OCI-LY1 (cell line): ENCODE data around the gene NME3.

Experiments
- H2AFZ ChIP-seq: fragments of 200-600 bp; sonication (generic), shearing (Covaris generic); 2 replicates; pipeline ENCODE4 v1.6.0; 2014; ENCODE audit warnings: antibody characterized with exemption, mild to moderate bottlenecking, low read length
- H3F3A ChIP-seq: fragments of 200-600 bp; sonication (generic), shearing (Covaris generic); 2 replicates; pipeline ENCODE4 v1.6.0; 2014; ENCODE audit warnings: mild to moderate bottlenecking, antibody characterized with exemption, low read length, moderate library complexity; ENCODE audit not compliant: insufficient read depth
- H3K27ac ChIP-seq: fragments of 200-600 bp; sonication (generic); 2 replicates; pipeline ENCODE4 v1.5.1; 2014; ENCODE audit warnings: low read length, mixed run types, mild to moderate bottlenecking, low read depth; ENCODE audit not compliant: poor library complexity, severe bottlenecking
- H3K27me3 ChIP-seq: fragments of 200-600 bp; sonication (generic); 2 replicates; pipeline ENCODE4 v1.6.0; 2014; ENCODE audit warnings: antibody characterized with exemption, mild to moderate bottlenecking, low read length, moderate library complexity; ENCODE audit not compliant: insufficient read depth
- H3K36me3 ChIP-seq: fragments of 200-600 bp; sonication (generic); 2 replicates; pipeline ENCODE4 v1.6.1; 2014; ENCODE audit warnings: mild to moderate bottlenecking, antibody characterized with exemption, low read length, moderate library complexity, mixed read lengths; ENCODE audit not compliant: insufficient read depth
- H3K4me1 ChIP-seq: fragments of 200-600 bp; sonication (generic); 2 replicates; pipeline ENCODE4 v1.5.1; 2014; ENCODE audit warnings: mild to moderate bottlenecking, low read length, moderate library complexity; ENCODE audit not compliant: insufficient read depth, severe bottlenecking
- H3K4me2 ChIP-seq: fragments of 200-600 bp; sonication (generic), shearing (Covaris generic); 2 replicates; pipeline ENCODE4 v1.6.1; 2014; ENCODE audit warnings: low read length
- H3K4me3 ChIP-seq: fragments of 200-600 bp; sonication (generic); 2 replicates; pipeline ENCODE4 v1.5.1; 2014; ENCODE audit warnings: low read length, low read depth, mild to moderate bottlenecking, mixed read lengths; ENCODE audit not compliant: poor library complexity, severe bottlenecking
- H3K79me2 ChIP-seq: fragments of 200-600 bp; shearing (Covaris generic); 2 replicates; pipeline ENCODE4 v1.6.1; 2016; ENCODE audit warnings: mixed run types, low read length, mixed read lengths; ENCODE audit not compliant: insufficient read depth
- H3K9ac ChIP-seq: fragments of 200-600 bp; sonication (generic), shearing (Covaris generic); 2 replicates; pipeline ENCODE4 v1.6.1; 2014; ENCODE audit warnings: mild to moderate bottlenecking, low read length, mixed read lengths
- H3K9me2 ChIP-seq: fragments of 200-600 bp; sonication (generic), shearing (Covaris generic); 2 replicates; pipeline ENCODE4 v1.6.1; 2014; ENCODE audit warnings: low read depth, mild to moderate bottlenecking, low read length, mixed read lengths
- H3K9me3 ChIP-seq: fragments of 200-600 bp; shearing (Covaris generic); 2 replicates; pipeline ENCODE4 v1.6.1; 2014; ENCODE audit warnings: low read length, mixed read lengths
- H4K20me1 ChIP-seq: fragments of 200-600 bp; sonication (generic), shearing (Covaris generic); 2 replicates; pipeline ENCODE4 v1.6.0; 2016; ENCODE audit warnings: mild to moderate bottlenecking, low read length; ENCODE audit not compliant: insufficient read depth
- EZH2 ChIP-seq: fragments of 200-600 bp; sonication (generic), shearing (Covaris generic); IDR thresholded peaks from 2 replicates; pipeline ENCODE4 v1.8.0; 2017; ENCODE audit warnings: borderline replicate concordance, mixed run types, mild to moderate bottlenecking, antibody characterized with exemption, low read length, moderate library complexity, mixed read lengths
- TF ChIP-seq, protein P1 (sequence below): fragments of 200-600 bp; sonication (generic), shearing (Covaris generic); IDR thresholded peaks from 2 replicates; pipeline ENCODE4 v1.5.1; 2017; ENCODE audit warnings: mild to moderate bottlenecking, antibody characterized with exemption, low read length, moderate library complexity, mixed read lengths

NME3 gene

GRCh38 chr16:1754204-1754603 is 17.1 kb downstream of the NME3 start:
- H4K20me1 ChIP-seq: no peaks in the 10 kb centered on the region
- H3K27ac ChIP-seq: no peak overlapping the region
- H3K9me3 ChIP-seq: no peaks in the 10 kb centered on the region
- no peak overlapping the region for H3K4me3 ChIP-seq
- no peak overlapping the region for H2AFZ ChIP-seq
- no peaks in the 10 kb centered on the region for H3K79me2 ChIP-seq
- peaks cover 43% of the 10 kb centered on the region for H3K36me3 ChIP-seq
- TF ChIP-seq EZH2: no peak
- TF ChIP-seq, protein P1, sequence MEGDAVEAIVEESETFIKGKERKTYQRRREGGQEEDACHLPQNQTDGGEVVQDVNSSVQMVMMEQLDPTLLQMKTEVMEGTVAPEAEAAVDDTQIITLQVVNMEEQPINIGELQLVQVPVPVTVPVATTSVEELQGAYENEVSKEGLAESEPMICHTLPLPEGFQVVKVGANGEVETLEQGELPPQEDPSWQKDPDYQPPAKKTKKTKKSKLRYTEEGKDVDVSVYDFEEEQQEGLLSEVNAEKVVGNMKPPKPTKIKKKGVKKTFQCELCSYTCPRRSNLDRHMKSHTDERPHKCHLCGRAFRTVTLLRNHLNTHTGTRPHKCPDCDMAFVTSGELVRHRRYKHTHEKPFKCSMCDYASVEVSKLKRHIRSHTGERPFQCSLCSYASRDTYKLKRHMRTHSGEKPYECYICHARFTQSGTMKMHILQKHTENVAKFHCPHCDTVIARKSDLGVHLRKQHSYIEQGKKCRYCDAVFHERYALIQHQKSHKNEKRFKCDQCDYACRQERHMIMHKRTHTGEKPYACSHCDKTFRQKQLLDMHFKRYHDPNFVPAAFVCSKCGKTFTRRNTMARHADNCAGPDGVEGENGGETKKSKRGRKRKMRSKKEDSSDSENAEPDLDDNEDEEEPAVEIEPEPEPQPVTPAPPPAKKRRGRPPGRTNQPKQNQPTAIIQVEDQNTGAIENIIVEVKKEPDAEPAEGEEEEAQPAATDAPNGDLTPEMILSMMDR: no peak
- no peaks in the 10 kb centered on the region for H3F3A ChIP-seq
- no peak overlapping the region for H3K4me2 ChIP-seq
- no peak overlapping the region for H3K9ac ChIP-seq
- no peaks in the 10 kb centered on the region for H3K9me2 ChIP-seq
- no peaks in the 10 kb centered on the region for H3K4me1 ChIP-seq
- no peaks in the 10 kb centered on the region for H3K27me3 ChIP-seq

- Histone ChIP-seq H2AFZ (no peak overlapping the region), H3K9ac (no peak overlapping the region), H3K4me1 (no peaks in the 10 kb centered on the region), H4K20me1 (no peaks in the 10 kb centered on the region), H3K36me3 (peaks cover 52% of the 10 kb centered on the region), H3K9me3 (no peaks in the 10 kb centered on the region), H3K79me2 (no peaks in the 10 kb centered on the region), H3K27ac (no peak overlapping the region), H3K27me3 (no peaks in the 10 kb centered on the region), H3F3A (no peaks in the 10 kb centered on the region), H3K9me2 (no peaks in the 10 kb centered on the region), H3K4me2 (no peak overlapping the region), H3K4me3 (no peak overlapping the region)
- no peak for TF ChIP-seq EZH2
- TF ChIP-seq, protein P1: no peak
Measured at GRCh38 chr16:1752853-1753252, 18.5 kb downstream of the NME3 start.

- no peaks in the 10 kb centered on the region for H3K27me3 ChIP-seq
Measured at GRCh38 chr16:1751946-1752345, 19.4 kb downstream of the NME3 start.

More at GRCh38 chr16:1751946-1752345, 19.4 kb downstream of the NME3 start:
- peaks cover 60% of the 10 kb centered on the region for H3K36me3 ChIP-seq
- no peak overlapping the region for H3K4me3 ChIP-seq
- no peaks in the 10 kb centered on the region for H3K4me1 ChIP-seq
- TF ChIP-seq, protein P1: no peak
- no peak for TF ChIP-seq EZH2
- H3K9me2 ChIP-seq: no peaks in the 10 kb centered on the region
- no peak overlapping the region for H3K27ac ChIP-seq
- H3K9ac ChIP-seq: no peak overlapping the region
- H3K79me2 ChIP-seq: no peaks in the 10 kb centered on the region
- H3K4me2 ChIP-seq: no peak overlapping the region
- H3F3A ChIP-seq: no peaks in the 10 kb centered on the region
- H4K20me1 ChIP-seq: no peaks in the 10 kb centered on the region
- H2AFZ ChIP-seq: no peak overlapping the region
- no peaks in the 10 kb centered on the region for H3K9me3 ChIP-seq
